IMR-90 (cell line): Measurements from ENCODE around the gene XAGE1A. TPM values are rescaled to one million over a fixed set of nuclear protein-coding genes. Genes with fewer than 3 reads are reported as not detected.
"Not testable (repeated sequence)": the region's sequence is repeated elsewhere in the genome, so short reads cannot be mapped to it uniquely, and the experiment has no call there.

Experiments
- ATAC-seq: fragments of 200-7000 bp; cut with Tn5 transposase; 2 replicates; pipeline ENCODE4 v1.9.1; 2020; ENCODE audit warnings: low read depth, mild to moderate bottlenecking, moderate library complexity
- BruUV-seq: library from RNA; stranded (reverse); fragments of 400-500 nt; replicated peaks from 2 replicates; lab custom pipeline; 2021; lab: Mats Ljungman, UMichigan
- CTCF ChIA-PET: fragments of 300-600 bp; formaldehyde crosslinking; extraction: SDS; loops from one replicate; lab custom pipeline; 2021; ENCODE audit warnings: antibody characterized with exemption; lab: Yijun Ruan, JAX
- POLR2A ChIA-PET: fragments of 300-600 bp; sonication (Branson Sonifier 250); formaldehyde crosslinking; loops from one replicate; lab custom pipeline; 2022; ENCODE audit warnings: antibody characterized with exemption; ENCODE audit not compliant: unreplicated experiment; lab: Charles Lee
- DNase-seq: peaks from one replicate; pipeline ENCODE4 v3.0.0; 2013
- H2AFZ ChIP-seq: replicated peaks from 2 replicates; pipeline ENCODE3; 2013; ENCODE audit warnings: low read length, mild to moderate bottlenecking; ENCODE audit not compliant: poor library complexity
- H2AK5ac ChIP-seq: 2 replicates; pipeline ENCODE4 v1.6.1; 2013; ENCODE audit warnings: low read depth, low read length, inconsistent platforms
- H2AK9ac ChIP-seq: replicated peaks from 2 replicates; pipeline ENCODE3; 2013; ENCODE audit warnings: mild to moderate bottlenecking, low read depth, low read length, moderate library complexity; ENCODE audit not compliant: poor library complexity
- H2BK120ac ChIP-seq: 2 replicates; pipeline ENCODE4 v1.6.1; 2013; ENCODE audit warnings: low read depth, low read length, inconsistent platforms
- H2BK15ac ChIP-seq: 3 replicates; pipeline ENCODE4 v1.6.1; 2013; ENCODE audit warnings: low read depth, low read length, inconsistent platforms
- H2BK20ac ChIP-seq: 2 replicates; pipeline ENCODE4 v1.6.1; 2013; ENCODE audit warnings: low read depth, mild to moderate bottlenecking, inconsistent platforms, low read length, moderate library complexity
- H2BK5ac ChIP-seq: 2 replicates; pipeline ENCODE4 v1.6.1; 2013; ENCODE audit warnings: mild to moderate bottlenecking, low read depth, low read length, inconsistent platforms; ENCODE audit not compliant: poor library complexity, severe bottlenecking
- H3K14ac ChIP-seq: replicated peaks from 2 replicates; pipeline ENCODE4 v1.6.1; 2013; ENCODE audit warnings: low read depth, low read length, inconsistent platforms
- H3K18ac ChIP-seq: 2 replicates; pipeline ENCODE4 v1.6.1; 2013; ENCODE audit warnings: low read depth, low read length, control low read depth
- H3K23ac ChIP-seq: 2 replicates; pipeline ENCODE4 v1.6.1; 2013; ENCODE audit warnings: low read depth, low read length, inconsistent platforms
- H3K27ac ChIP-seq: 2 replicates; pipeline ENCODE4 v1.5.1; 2013; ENCODE audit warnings: mild to moderate bottlenecking, control low read depth, low read length; ENCODE audit not compliant: insufficient read depth
- H3K27me3 ChIP-seq: 2 replicates; pipeline ENCODE4 v1.6.1; 2013; ENCODE audit warnings: low read length; ENCODE audit not compliant: control insufficient read depth, insufficient read depth
- H3K36me3 ChIP-seq: 2 replicates; pipeline ENCODE4 v1.6.1; 2013; ENCODE audit warnings: low read length, mixed read lengths; ENCODE audit not compliant: control insufficient read depth, insufficient read depth
- H3K4ac ChIP-seq: 2 replicates; pipeline ENCODE4 v1.6.1; 2013; ENCODE audit warnings: low read depth, low read length, inconsistent platforms
- H3K4me1 ChIP-seq: 2 replicates; pipeline ENCODE4 v1.6.1; 2013; ENCODE audit warnings: low read length, mixed read lengths; ENCODE audit not compliant: control insufficient read depth, insufficient read depth
- H3K4me2 ChIP-seq: 2 replicates; pipeline ENCODE4 v1.6.1; 2013; ENCODE audit warnings: low read depth, mild to moderate bottlenecking, control low read depth, low read length, moderate library complexity
- H3K4me3 ChIP-seq: 2 replicates; pipeline ENCODE4 v1.5.1; 2013; ENCODE audit warnings: low read depth, mild to moderate bottlenecking, control low read depth, low read length, moderate library complexity; ENCODE audit not compliant: insufficient read depth
- H3K56ac ChIP-seq: 2 replicates; pipeline ENCODE4 v1.6.1; 2013; ENCODE audit warnings: low read length, inconsistent platforms; ENCODE audit not compliant: insufficient read depth; ENCODE audit errors: extremely low read depth
- H3K79me1 ChIP-seq, 2 experiments: 2 replicates each; pipeline ENCODE4 v1.6.1; 2013; ENCODE audit warnings: low read length in 2 of 2, inconsistent platforms in 1 of 2, low read depth in 1 of 2
- H3K9ac ChIP-seq: 2 replicates; pipeline ENCODE4 v1.6.1; 2013; ENCODE audit warnings: low read depth, low read length, control low read depth
- H3K9me1 ChIP-seq: 2 replicates; pipeline ENCODE4 v1.6.1; 2013; ENCODE audit warnings: low read length, inconsistent platforms; ENCODE audit not compliant: insufficient read depth
- H3K9me3 ChIP-seq: 2 replicates; pipeline ENCODE4 v1.6.1; 2013; ENCODE audit warnings: low read length; ENCODE audit not compliant: control insufficient read depth, insufficient read depth
- H4K20me1 ChIP-seq: 2 replicates; pipeline ENCODE4 v1.6.1; 2013; ENCODE audit warnings: low read length, inconsistent platforms; ENCODE audit not compliant: insufficient read depth
- H4K5ac ChIP-seq: 2 replicates; pipeline ENCODE4 v1.6.1; 2013; ENCODE audit warnings: mild to moderate bottlenecking, low read depth, low read length, control low read depth
- H4K8ac ChIP-seq, 2 experiments: 2 replicates each; pipeline ENCODE4 v1.6.1; 2013; ENCODE audit warnings: low read depth in 2 of 2, low read length in 2 of 2, control low read depth in 1 of 2, inconsistent platforms in 1 of 2
- H4K91ac ChIP-seq: 2 replicates; pipeline ENCODE4 v1.6.1; 2013; ENCODE audit warnings: low read depth, low read length, inconsistent platforms; ENCODE audit not compliant: insufficient read depth
- WGBS, 2 experiments: methylation state at CpG; one replicate each; pipeline versions ENCODE4 v1.1.5 to v1.1.7; 2013; ENCODE audit warnings: missing lambda C conversion rate in 2 of 2; ENCODE audit not compliant: insufficient read length in 1 of 2; ENCODE audit errors: extremely low coverage in 2 of 2; 5-methylcytosine and 5-hydroxymethylcytosine counted together
- dilution Hi-C: fragments of 300-500 bp; cut with HindIII; formaldehyde crosslinking; loops from one replicate; pipeline ENCODE4 v1.14.3; 2018; ENCODE audit warnings: low sequenced_read_pairs; ENCODE audit not compliant: unreplicated experiment
- in situ Hi-C: fragments of 300-500 bp; cut with MboI; formaldehyde crosslinking; loops from 3 replicates; pipeline ENCODE4 v1.14.3; 2019; ENCODE audit warnings: low sequenced_read_pairs, inconsistent platforms, mixed read lengths
- intact Hi-C: fragments of 100-400 bp; cut with micrococcal nuclease; formaldehyde crosslinking; loops from 2 replicates; pipeline ENCODE4 v1.10.0; 2022
- polyA plus RNA-seq, 3 experiments: library from polyadenylated mRNA; depleted of rRNA; stranded (reverse); fragments of >200 nt; gene quantifications; 2 replicates each; pipeline ENCODE4 v1.2.3, GENCODE V29; 2012; ENCODE audit warnings: low replicate concordance in 1 of 3
- total RNA-seq: library from RNA; depleted of rRNA; stranded (reverse); fragments of >200 nt; gene quantifications from 2 replicates; pipeline ENCODE4 v1.2.3, GENCODE V29; 2012

Gene XAGE1A
- total and polyA plus RNA-seq, 2 of the 4 experiments (the other 2 are of a cell fraction) = not detected

DNA sequence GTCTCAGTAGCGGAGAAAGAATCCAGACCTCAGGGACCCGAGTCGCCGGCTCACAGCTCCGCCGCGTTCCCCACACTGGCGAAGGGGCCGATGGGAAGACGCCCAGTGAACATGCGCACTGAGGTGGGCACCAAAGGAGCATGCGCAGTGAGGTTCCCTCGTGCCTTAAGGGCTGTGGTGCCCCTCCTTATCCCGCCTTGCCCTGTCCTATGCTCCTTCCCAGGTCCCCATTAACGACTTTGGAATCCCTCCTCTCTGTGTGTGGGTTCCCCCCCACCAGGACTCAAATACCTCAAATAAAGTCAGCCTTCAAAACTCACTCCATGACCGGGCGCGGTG lies 21.3 kb downstream of the XAGE1A start, which contains the start of gene XAGE1B:
XAGE1B (minus strand) TSS at position 77 of the 339 bp plus-strand sequence. CDS start 1,536 bp downstream, outside the sequence.
- H3K9me1 ChIP-seq, H3K4me3 ChIP-seq, H2BK5ac ChIP-seq, ATAC-seq, H2AK9ac ChIP-seq, H3K4me1 ChIP-seq, H3K27ac ChIP-seq, H3K79me1 ChIP-seq, H3K56ac ChIP-seq, BruUV-seq, dilution Hi-C loops, H3K9me3 ChIP-seq, H4K20me1 ChIP-seq, H3K9ac ChIP-seq, POLR2A ChIA-PET, H2AFZ ChIP-seq, H2BK20ac ChIP-seq, H3K23ac ChIP-seq, H2BK15ac ChIP-seq, H3K4ac ChIP-seq, H3K4me2 ChIP-seq, H4K91ac ChIP-seq, H3K18ac ChIP-seq, H3K14ac ChIP-seq, H2AK5ac ChIP-seq, intact Hi-C loops, DNase-seq, H4K5ac ChIP-seq, CTCF ChIA-PET, H4K8ac ChIP-seq, H3K36me3 ChIP-seq, H3K27me3 ChIP-seq, H2BK120ac ChIP-seq, in situ Hi-C loops: not testable (repeated sequence)
- no CpG with 5 or more reads among the region's 18 CpGs for WGBS, 2 experiments

DNA sequence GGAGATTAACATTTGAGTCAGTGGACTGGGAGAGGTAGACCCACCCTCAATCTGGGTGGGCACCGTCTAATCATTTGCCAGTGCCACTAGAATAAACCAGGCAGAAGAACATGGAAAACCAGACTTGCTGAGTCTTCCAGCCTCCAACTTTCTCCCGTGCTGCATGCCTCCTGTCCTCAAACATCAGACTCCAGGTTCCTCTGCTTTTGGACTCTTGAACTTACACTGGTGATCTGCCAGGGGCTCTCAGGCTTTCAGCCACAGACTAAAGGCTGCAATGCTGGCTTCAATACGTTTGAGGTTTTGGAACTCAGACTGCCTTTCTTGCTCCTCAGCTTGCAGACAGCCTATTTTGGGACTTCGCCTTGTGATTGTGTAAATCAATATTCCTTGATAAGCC lies 45.4 kb downstream of the XAGE1A start:
- H3K27me3 ChIP-seq = peaks cover 11% of the 10 kb centered on the region
- H2BK15ac ChIP-seq, H3K36me3 ChIP-seq, intact Hi-C loops, H3K14ac ChIP-seq, H2AFZ ChIP-seq, H3K9me1 ChIP-seq, H3K4me1 ChIP-seq, BruUV-seq, H2BK5ac ChIP-seq, H3K9me3 ChIP-seq, H2BK120ac ChIP-seq, H3K18ac ChIP-seq, H3K27ac ChIP-seq, H4K8ac ChIP-seq, H3K9ac ChIP-seq, in situ Hi-C loops, H2AK9ac ChIP-seq, H3K23ac ChIP-seq, H3K79me1 ChIP-seq, POLR2A ChIA-PET, DNase-seq, H4K5ac ChIP-seq, H3K56ac ChIP-seq, H2AK5ac ChIP-seq, H3K4me2 ChIP-seq, H3K4ac ChIP-seq, H4K20me1 ChIP-seq, dilution Hi-C loops, H3K4me3 ChIP-seq, CTCF ChIA-PET, H4K91ac ChIP-seq, H2BK20ac ChIP-seq, ATAC-seq: not testable (repeated sequence)
- WGBS, 2 experiments = 0% methylated on average over 1 of the region's 4 CpGs; no CpG with 5 or more reads in 1 of the 2 experiments
